CD4-positive, alpha-beta T cell treated with Interleukin-21 for 1 hour (primary cell): Measurements from ENCODE around the gene COMMD1.
"Not testable (repeated sequence)": the region's sequence is repeated elsewhere in the genome, so short reads cannot be mapped to it uniquely, and the experiment has no call there.

Experiments
- DNase-seq: peaks from one replicate; pipeline ENCODE4 v3.0.0-alpha.2; 2020

The COMMD1 gene

GRCh38 chr2:62076980-62077638, 171.6 kb downstream of the COMMD1 start:
- DNase-seq: no peak

DNA sequence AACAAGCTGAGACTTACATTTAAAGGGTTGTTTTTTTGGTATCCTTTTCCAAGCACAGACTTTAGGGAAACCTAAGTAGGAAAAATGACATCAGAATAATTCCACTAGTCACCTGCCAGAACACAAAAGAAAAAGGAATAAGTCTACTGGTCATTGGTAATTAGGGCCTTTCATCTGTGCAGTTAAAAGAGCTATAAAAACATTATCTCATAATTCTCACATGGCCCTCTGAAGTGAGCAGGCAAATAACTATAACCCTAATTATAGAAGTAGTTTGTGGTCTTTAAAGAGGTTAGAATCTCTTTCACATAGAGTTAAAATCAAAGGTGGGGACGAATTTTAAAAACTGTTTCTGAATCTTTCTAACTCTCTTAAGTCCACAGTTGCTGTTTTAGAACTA, 179.3 kb downstream of the COMMD1 start:
- DNase-seq: no peak

GRCh38 chr2:62089658-62090057, 184.2 kb downstream of the COMMD1 start:
- no peak for DNase-seq

DNA sequence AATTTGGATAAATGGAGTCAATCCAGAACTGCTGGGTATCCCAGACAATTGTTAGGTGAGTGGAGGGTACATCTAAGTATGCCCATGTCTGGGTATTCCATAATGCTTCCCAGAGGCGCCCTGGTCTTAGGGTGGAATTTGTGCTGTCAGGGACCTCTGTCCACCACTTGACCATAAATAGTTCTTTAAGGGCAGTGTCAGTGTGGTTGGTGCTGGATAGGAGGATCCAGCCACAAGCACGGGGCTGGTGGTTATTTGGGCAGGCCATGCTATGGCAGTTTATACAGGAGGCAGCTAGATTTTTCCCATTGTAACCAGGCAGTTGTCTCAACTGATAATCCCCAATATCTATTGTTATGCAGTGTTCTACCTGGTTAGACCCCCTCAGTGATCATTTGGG, 186.0 kb downstream of the COMMD1 start:
- DNase-seq: no peak

DNA sequence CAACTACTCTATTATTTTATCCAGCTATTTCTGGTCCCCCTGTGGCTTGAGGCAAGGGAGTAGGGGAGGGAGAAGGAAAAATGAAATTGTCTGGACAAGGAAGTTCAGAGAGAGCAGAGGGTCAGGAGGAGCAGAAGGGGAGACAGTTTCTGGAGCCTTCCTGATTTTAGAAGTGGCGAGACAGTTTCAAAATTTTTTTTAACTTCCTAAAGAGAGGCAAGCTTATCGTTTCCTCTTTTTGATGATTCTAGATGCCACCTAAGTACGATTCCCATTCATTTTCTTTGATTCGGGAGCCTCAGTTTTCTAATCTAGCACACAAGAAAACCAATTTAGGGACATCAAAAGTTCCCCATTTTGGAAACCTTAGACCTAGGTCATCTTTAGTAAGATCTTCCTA, 193.6 kb downstream of the COMMD1 start:
- no peak for DNase-seq

DNA sequence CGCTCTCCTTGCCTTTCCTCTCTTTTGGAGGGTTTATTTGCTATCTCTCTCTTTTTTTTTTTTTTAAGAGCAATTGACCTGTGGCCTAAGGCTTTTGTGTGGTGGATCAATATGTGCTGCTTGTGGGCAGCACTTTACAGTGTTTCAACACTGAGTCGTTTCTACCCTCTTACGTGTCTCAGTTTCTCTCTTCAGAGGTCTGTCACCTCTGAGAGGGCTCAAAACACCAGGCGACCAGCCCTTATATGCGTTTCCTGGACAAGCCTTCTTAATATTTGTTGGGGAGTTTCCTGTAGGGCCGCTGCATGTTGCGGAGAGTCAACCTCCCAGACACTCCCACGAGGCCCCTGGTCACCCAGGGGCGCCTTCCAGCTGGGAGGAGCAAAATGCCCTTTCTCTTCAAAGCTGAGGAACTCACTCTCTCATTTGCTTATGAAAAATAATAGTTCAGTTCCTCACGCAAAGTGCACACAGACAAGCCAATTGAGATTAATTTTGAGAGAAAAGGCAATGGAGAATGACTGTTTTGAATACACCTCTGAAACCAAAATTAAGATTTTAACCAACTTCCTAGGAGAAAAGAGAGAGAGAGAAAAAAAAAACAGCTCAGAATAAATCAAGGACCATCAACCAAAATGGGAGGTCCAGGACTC, 194.2 kb downstream of the COMMD1 start:
- no peak for DNase-seq

DNA sequence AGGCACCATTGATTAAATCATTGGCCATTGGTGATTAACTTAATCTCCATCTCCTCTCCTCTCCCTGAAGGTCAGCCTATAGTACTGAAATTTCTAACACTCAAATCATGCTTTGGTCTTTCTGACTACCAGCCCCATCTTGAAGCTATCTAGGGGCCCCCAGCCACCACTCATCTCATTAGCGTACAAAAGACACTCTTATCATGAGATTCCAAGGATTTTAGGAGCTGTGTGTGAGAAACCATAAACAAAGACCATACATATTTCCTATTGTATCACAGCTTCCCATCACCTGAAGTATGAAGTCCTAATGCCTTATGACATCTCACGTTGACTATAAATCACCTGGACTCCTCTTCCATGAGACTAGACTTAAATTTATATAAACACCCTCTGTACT, 196.4 kb downstream of the COMMD1 start:
- DNase-seq: no peak

DNA sequence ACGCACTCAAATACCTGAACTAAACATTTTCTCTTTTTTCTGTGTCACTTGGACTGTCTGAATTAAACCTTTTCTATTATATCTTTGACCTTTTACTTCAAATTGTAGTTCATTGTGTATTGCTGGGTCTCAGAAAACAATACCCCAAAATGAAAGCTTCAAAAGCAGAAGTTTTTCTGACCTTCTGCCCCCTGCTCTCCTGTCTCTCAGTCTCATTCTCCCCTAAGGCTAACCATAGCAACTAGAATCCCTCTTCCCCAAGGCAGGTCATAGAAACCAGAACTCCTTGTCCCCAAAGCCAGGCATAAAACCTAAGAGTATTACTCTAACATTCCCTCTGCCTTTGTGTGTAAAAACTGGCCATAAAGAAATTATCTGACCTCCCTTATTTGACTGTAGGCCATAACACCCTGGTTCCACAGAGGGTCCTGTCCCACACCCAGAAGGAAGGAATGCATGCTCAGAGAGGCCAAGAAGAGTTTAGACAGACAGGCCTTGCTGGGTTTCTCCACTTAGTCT, 197.0 kb downstream of the COMMD1 start:
- DNase-seq: no peak

DNA sequence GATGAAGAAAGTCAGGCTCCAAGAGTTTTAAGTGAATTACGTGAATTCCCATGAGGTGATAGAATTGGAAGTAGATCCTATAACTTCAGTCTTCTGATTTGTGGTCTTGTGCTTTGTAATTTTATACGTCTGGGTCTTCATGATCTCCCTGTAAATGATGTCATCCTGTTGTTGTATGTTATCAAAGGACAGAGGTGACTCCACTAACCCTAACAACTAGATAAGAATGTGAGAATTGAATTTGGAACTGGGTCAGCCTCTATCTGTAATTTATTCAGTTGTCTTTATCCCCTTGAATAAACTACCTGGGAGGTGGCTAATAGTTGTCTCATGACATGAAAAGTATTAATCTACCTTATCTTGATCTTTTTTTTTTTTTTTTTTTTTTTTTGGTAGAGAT, 204.1 kb downstream of the COMMD1 start:
- DNase-seq: no peak

- DNase-seq: no peak
These were observed 205.0 kb downstream of the COMMD1 start for GRCh38 chr2:62110415-62111025.

- no peak for DNase-seq
These were observed 206.7 kb downstream of the COMMD1 start for GRCh38 chr2:62112179-62112578.

DNA sequence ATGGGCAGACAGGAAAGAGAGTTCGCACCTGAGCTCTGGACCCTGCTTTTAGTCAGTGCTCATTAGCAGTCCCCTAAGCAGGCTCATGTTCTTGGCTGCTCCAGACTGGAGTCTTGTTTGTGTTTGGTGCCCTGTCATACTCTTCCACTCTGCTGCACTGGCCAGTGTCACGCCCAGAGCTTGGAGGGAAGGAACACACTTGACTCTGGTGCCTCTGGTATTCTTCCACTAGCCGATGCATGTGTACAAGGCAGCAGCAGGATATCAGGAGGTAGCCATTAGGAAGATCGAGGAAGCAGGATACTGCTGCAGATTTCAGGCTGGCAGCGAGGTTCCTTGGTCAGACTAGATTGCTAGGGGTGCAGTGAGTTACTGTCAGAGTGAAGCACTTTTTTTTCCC, 209.1 kb downstream of the COMMD1 start:
- DNase-seq: no peak

- no peak for DNase-seq
These were observed 211.5 kb downstream of the COMMD1 start for GRCh38 chr2:62116983-62117382.

DNA sequence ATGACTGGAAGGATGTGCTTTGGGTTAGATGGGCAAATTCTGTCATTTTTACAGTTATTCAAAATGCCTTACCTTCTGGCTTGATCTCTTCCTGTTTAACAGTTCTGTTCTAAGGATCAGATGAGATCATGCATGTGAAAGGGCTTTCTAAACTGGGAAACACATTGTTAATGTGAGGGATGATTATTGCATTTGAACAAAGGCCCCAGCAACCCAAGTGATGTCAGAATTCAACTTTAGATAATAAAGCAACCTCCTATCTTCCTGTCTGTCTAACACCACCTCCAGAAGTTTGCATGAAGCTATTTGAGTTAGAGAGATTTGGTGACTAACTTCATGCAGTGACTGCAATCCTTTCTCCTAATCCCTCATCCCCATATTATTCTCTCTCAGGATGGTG, 212.7 kb downstream of the COMMD1 start:
- no peak for DNase-seq

- no peak for DNase-seq
These were observed 214.0 kb downstream of the COMMD1 start for GRCh38 chr2:62119311-62119974.

- not testable (repeated sequence) for DNase-seq
These were observed 220.8 kb downstream of the COMMD1 start for GRCh38 chr2:62126239-62126638.

DNA sequence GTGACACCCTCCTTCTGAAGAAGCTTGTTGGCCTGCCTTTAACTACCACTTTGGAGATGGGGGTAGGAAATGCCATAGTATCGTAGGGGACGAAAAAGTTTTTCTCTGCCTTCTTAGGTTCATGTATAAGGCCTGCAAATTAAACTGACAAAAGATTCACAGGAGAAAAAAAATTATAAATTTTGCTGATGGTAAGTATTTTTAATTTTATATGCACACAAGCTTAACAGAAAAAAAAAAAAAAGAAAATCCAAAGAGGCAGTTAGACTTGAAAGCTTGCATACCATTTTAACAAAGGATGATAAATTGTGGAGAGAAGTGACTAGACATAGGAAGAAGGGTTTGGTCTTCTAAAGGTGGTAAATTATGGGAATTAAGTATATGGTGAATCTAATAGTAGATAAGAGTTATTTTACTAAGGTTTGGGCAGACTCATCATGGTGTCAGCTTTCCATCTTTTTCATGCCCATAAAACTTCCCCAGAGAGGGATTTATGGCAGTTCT, 227.9 kb downstream of the COMMD1 start:
- no peak for DNase-seq

- DNase-seq: no peak
These were observed 231.7 kb downstream of the COMMD1 start for GRCh38 chr2:62136956-62137830.

DNA sequence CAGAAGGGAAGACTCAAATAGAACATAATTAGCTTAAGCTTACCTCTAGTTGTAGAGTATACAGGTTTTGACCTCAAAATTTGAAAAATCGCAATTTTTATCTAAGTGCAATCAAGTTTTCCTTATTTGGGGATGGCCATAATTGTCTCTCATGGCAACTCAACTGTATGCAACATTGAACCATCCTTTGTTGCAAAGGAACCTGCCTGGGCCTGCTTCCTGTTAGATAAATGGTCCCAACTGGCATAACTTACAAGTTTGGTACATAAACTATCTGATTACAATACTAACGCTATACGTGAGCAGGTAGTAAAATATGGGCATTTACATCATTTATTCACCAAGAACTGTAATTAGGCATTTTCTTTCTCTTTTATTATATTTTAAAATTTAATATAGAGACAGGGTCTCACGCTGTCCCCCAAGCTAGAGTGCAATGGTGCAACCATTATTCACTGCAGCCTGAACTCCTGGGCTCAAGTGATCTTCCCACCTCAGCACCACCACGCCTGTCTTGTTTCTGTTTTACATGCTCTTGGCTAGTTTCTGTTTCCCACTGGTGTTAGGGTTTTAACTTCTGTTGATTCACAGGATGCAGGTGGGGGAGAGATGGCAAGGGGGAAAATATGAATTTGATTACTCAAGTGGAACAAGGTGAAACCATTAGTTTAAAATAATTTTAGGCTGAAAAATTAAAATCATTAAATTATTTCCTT, 235.1 kb downstream of the COMMD1 start:
- no peak for DNase-seq

- no peak for DNase-seq
These were observed 235.8 kb downstream of the COMMD1 start for GRCh38 chr2:62141142-62141740.

- no peak for DNase-seq
These were observed 236.6 kb downstream of the COMMD1 start for GRCh38 chr2:62142054-62142453.
